GM12892 (cell line): ENCODE measurements around the gene FAM118A.

Experiments
- POLR2A ChIP-seq: IDR thresholded peaks from 2 replicates; pipeline ENCODE4 v1.6.1; 2011; ENCODE audit warnings: low read depth, low read length, control low read depth
- TAF1 ChIP-seq: IDR thresholded peaks from 2 replicates; pipeline ENCODE4 v1.6.1; 2011; ENCODE audit warnings: low read depth, mild to moderate bottlenecking, control low read depth, low read length, borderline replicate concordance

GRCh38 chr22:45304971-45305370 is 4.8 kb upstream of the FAM118A start:
- TF ChIP-seq POLR2A: no peak
- TF ChIP-seq TAF1: no peak
